Neural progenitor cell (in vitro differentiated cells): ENCODE data around the gene ZNF575. TPM values are rescaled to one million over a fixed set of nuclear protein-coding genes. Genes with fewer than 3 reads are reported as not detected.

Experiments
- DNase-seq: peaks from one replicate; pipeline ENCODE4 v3.0.0-alpha.2; 2016; ENCODE audit warnings: low spot score
- H2AFZ ChIP-seq: fragments of 200-600 bp; sonication (generic); replicated peaks from 2 replicates; pipeline ENCODE4 v1.6.1; 2016; ENCODE audit warnings: antibody characterized with exemption
- H3F3A ChIP-seq: fragments of 200-600 bp; sonication (generic); 2 replicates; pipeline ENCODE4 v1.6.1; 2016; ENCODE audit warnings: antibody characterized with exemption, low read depth
- H3K27ac ChIP-seq: fragments of 200-600 bp; sonication (generic); 2 replicates; pipeline ENCODE4 v1.5.1; 2016; ENCODE audit warnings: mild to moderate bottlenecking
- H3K27me3 ChIP-seq: fragments of 200-600 bp; sonication (generic); 2 replicates; pipeline ENCODE4 v1.6.1; 2016; ENCODE audit warnings: mild to moderate bottlenecking, moderate library complexity
- H3K36me3 ChIP-seq: fragments of 200-600 bp; sonication (generic); 2 replicates; pipeline ENCODE4 v1.5.1; 2016
- H3K4me1 ChIP-seq: fragments of 200-600 bp; sonication (generic); 2 replicates; pipeline ENCODE4 v1.6.1; 2016; ENCODE audit warnings: mixed run types
- H3K4me2 ChIP-seq: fragments of 200-600 bp; sonication (generic); 2 replicates; pipeline ENCODE4 v1.6.1; 2016
- H3K4me3 ChIP-seq: fragments of 200-600 bp; sonication (generic); 2 replicates; pipeline ENCODE4 v1.5.1; 2016
- H3K79me2 ChIP-seq: fragments of 200-600 bp; sonication (generic); 2 replicates; pipeline ENCODE4 v1.6.1; 2016; ENCODE audit warnings: low read depth
- H3K9ac ChIP-seq: fragments of 200-600 bp; sonication (generic); 2 replicates; pipeline ENCODE4 v1.6.1; 2016
- H3K9me3 ChIP-seq: fragments of 200-600 bp; sonication (generic); 2 replicates; pipeline ENCODE4 v1.5.1; 2016; ENCODE audit warnings: low read depth
- H4K20me1 ChIP-seq: fragments of 200-600 bp; sonication (generic); 2 replicates; pipeline ENCODE4 v1.6.1; 2016; ENCODE audit warnings: low read depth
- H3K27ac Mint-ChIP-seq: 3 replicates; pipeline ENCODE4 v1.8.0; 2021; ENCODE audit warnings: mixed read lengths
- H3K27me3 Mint-ChIP-seq: 2 replicates; pipeline ENCODE4 v1.8.0; 2022; ENCODE audit warnings: low read depth, mild to moderate bottlenecking, inconsistent platforms, moderate library complexity, mixed read lengths; ENCODE audit not compliant: insufficient read depth
- H3K36me3 Mint-ChIP-seq: 3 replicates; pipeline ENCODE4 v1.8.0; 2021; ENCODE audit warnings: mixed read lengths
- H3K4me1 Mint-ChIP-seq: 3 replicates; pipeline ENCODE4 v1.8.0; 2021; ENCODE audit warnings: mixed read lengths
- H3K4me3 Mint-ChIP-seq: 3 replicates; pipeline ENCODE4 v1.8.0; 2021; ENCODE audit warnings: mild to moderate bottlenecking, moderate library complexity, mixed read lengths
- H3K9me3 Mint-ChIP-seq: 3 replicates; pipeline ENCODE4 v1.8.0; 2020; ENCODE audit warnings: mixed read lengths
- EZH2 ChIP-seq: fragments of 200-600 bp; sonication (generic); IDR thresholded peaks from 2 replicates; pipeline ENCODE4 v1.6.1; 2017; ENCODE audit warnings: antibody characterized with exemption, mild to moderate bottlenecking, moderate library complexity
- EZH2phosphoT487 ChIP-seq: fragments of 200-600 bp; sonication (generic); IDR thresholded peaks from 2 replicates; pipeline ENCODE4 v1.6.1; 2017; ENCODE audit warnings: antibody characterized with exemption
- total RNA-seq: library from RNA; depleted of rRNA; stranded (reverse); fragments of >200 nt; gene quantifications from 2 replicates; pipeline ENCODE4 v1.2.3, GENCODE V29; 2015; ENCODE audit warnings: low replicate concordance
- TF ChIP-seq, protein P1 (sequence below): fragments of 200-600 bp; sonication (generic); IDR thresholded peaks from 2 replicates; pipeline ENCODE4 v1.5.1; 2017; ENCODE audit warnings: antibody characterized with exemption, mild to moderate bottlenecking

The ZNF575 gene
- total RNA-seq, 1 donor from 2014 or later, result not detected

DNA sequence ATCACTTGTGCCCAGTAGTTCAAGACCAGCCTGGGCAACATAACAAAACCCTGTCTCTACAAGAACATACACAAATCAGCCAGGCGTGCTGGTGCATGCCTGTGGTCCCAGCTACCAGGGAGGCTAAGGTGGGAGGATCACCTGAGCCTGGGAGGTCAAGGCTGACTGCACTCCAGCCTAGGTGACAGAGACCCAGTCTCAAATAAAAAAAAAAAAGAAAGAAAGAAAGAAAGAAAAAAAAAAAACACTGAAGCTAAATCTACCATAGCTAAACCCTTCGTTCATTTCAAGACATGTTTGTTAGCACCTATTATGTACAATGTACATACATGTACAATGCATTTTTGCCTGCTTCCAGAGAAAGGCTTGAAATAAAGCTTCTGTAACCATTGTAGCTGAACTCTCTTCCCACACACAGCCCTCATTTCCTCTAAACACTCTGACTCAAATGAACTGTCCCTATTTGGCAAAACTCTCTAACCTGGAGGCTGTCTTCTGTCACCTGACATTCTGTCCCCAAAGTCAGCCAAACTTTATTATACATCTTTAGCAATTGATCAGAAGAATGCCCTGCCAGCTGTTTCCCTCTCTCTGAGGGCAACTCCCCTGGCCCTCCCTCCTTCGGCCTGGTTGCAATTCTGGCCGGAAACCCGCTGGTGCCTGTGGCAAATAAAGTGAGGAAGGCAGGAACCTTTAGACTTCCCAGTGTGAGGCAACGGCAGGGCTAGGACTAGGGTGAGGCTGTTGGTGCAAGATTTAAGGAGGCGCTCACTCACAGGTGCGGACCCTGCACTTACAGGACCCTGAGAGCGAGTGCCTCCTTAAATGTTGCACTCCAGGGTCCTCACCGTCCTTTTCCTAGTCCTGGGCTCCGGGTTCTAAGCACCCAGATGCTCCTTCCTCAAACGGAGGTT is 7.8 kb upstream of the ZNF575 start:
- no peak overlapping the region for H3K27ac ChIP-seq
- H3K4me3 ChIP-seq, result peak overlapping the region; percentile 82
- H3K4me2 ChIP-seq, result peak overlapping the region; percentile 92
- TF ChIP-seq, protein P1, sequence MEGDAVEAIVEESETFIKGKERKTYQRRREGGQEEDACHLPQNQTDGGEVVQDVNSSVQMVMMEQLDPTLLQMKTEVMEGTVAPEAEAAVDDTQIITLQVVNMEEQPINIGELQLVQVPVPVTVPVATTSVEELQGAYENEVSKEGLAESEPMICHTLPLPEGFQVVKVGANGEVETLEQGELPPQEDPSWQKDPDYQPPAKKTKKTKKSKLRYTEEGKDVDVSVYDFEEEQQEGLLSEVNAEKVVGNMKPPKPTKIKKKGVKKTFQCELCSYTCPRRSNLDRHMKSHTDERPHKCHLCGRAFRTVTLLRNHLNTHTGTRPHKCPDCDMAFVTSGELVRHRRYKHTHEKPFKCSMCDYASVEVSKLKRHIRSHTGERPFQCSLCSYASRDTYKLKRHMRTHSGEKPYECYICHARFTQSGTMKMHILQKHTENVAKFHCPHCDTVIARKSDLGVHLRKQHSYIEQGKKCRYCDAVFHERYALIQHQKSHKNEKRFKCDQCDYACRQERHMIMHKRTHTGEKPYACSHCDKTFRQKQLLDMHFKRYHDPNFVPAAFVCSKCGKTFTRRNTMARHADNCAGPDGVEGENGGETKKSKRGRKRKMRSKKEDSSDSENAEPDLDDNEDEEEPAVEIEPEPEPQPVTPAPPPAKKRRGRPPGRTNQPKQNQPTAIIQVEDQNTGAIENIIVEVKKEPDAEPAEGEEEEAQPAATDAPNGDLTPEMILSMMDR, result no peak
- TF ChIP-seq EZH2phosphoT487, result peak; percentile 2
- TF ChIP-seq EZH2, result no peak
- peaks cover 15% of the 10 kb centered on the region for H3K4me1 Mint-ChIP-seq
- peaks cover 13% of the 10 kb centered on the region for H4K20me1 ChIP-seq
- H3K4me3 Mint-ChIP-seq, result peak overlapping the region; percentile 94
- H3K36me3 ChIP-seq, result no peaks in the 10 kb centered on the region
- H3K79me2 ChIP-seq, result no peaks in the 10 kb centered on the region
- no peak overlapping the region for H2AFZ ChIP-seq
- H3K9ac ChIP-seq, result no peak overlapping the region
- no peaks in the 10 kb centered on the region for H3K9me3 ChIP-seq
- peaks cover 23% of the 10 kb centered on the region for H3K27me3 ChIP-seq
- peaks cover 9% of the 10 kb centered on the region for H3F3A ChIP-seq
- no peaks in the 10 kb centered on the region for H3K36me3 Mint-ChIP-seq
- no peak overlapping the region for H3K27ac Mint-ChIP-seq
- peaks cover 11% of the 10 kb centered on the region for H3K4me1 ChIP-seq
- peak; percentile 38 for DNase-seq
- no peaks in the 10 kb centered on the region for H3K9me3 Mint-ChIP-seq
- peaks cover 2% of the 10 kb centered on the region for H3K27me3 Mint-ChIP-seq

- peak; percentile 45 for DNase-seq
- no peaks in the 10 kb centered on the region for H3K9me3 ChIP-seq
- no peak overlapping the region for H3K27ac ChIP-seq
- no peaks in the 10 kb centered on the region for H3K36me3 ChIP-seq
- H2AFZ ChIP-seq, result peak overlapping the region; percentile 77
- TF ChIP-seq EZH2phosphoT487, result no peak
- TF ChIP-seq EZH2, result no peak
- TF ChIP-seq, protein P1, result no peak
- H4K20me1 ChIP-seq, result peaks cover 13% of the 10 kb centered on the region
- peaks cover 15% of the 10 kb centered on the region for H3K4me1 Mint-ChIP-seq
- peak overlapping the region; percentile 92 for H3K4me2 ChIP-seq
- peaks cover 9% of the 10 kb centered on the region for H3F3A ChIP-seq
- H3K27me3 ChIP-seq, result peaks cover 23% of the 10 kb centered on the region
- no peak overlapping the region for H3K9ac ChIP-seq
- H3K79me2 ChIP-seq, result no peaks in the 10 kb centered on the region
- peak overlapping the region; percentile 94 for H3K4me3 Mint-ChIP-seq
- H3K4me1 ChIP-seq, result peaks cover 11% of the 10 kb centered on the region
- H3K36me3 Mint-ChIP-seq, result no peaks in the 10 kb centered on the region
- peaks cover 4% of the 10 kb centered on the region for H3K27me3 Mint-ChIP-seq
- no peaks in the 10 kb centered on the region for H3K9me3 Mint-ChIP-seq
- peak overlapping the region; percentile 82 for H3K4me3 ChIP-seq
- H3K27ac Mint-ChIP-seq, result no peak overlapping the region
Measured at GRCh38 chr19:43525836-43526771, 6.9 kb upstream of the ZNF575 start.

DNA sequence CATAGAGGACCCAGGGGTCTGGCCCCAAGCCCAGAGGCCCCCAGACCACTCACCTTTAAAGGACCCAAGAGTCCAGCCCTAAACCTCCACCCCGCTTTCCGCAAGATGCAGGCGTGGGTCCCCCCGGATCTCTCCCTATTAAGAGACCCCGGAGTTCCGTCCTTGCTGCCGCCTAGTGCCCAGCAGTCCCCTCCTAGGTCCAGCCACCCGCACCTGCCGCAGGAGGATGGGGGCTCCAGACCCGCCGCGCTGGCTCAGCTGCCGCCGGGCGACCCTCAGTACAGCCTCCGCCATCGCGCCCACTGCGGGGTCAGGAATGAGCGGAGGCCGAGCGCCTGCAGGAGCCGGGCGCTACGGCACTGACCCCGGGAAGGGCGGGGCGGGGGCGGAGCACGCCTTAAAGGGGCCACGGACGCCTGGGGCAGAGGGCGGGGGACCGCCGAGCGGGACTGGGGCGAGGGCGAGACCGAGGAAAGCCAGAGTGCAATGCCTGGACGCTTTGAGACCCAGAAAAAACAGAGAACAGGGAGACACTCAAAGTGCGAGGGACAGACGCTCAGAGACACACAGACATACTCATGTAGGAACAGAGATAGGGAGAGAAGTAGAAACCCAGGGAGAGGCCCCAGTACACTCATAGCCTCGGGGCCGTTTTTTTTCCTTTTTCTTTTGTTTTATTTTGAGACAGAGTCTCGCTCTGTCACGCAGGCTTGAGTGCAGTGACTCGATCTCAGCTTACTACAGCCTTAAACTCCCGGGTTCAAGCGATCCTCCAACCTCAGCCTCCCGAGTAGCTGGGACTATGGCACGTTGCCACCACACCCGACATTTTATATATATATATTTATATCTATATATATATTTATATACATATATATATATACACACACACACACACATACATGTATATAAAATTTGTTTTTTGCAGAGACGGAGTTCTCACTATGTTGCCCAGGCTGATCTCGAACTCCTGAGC is 5.8 kb upstream of the ZNF575 start, which contains the start of gene ETHE1:
Gene ETHE1, minus strand, starts transcription at position 318 of the 976 bp plus-strand sequence. Its CDS starts 24 bp downstream, at position 294.
- Histone ChIP-seq H4K20me1 (peaks cover 13% of the 10 kb centered on the region), H3F3A (peaks cover 9% of the 10 kb centered on the region), H2AFZ (peak within 1 kb of the TSS; percentile 77), H3K36me3 (no peaks in the 10 kb centered on the region), H3K79me2 (no peaks in the 10 kb centered on the region), H3K9ac (no peak within 1 kb of the TSS), H3K9me3 (no peaks in the 10 kb centered on the region), H3K4me1 (peaks cover 11% of the 10 kb centered on the region), H3K27ac (no peak within 1 kb of the TSS), H3K27me3 (peaks cover 23% of the 10 kb centered on the region), H3K4me3 (peak within 1 kb of the TSS; percentile 82), H3K4me2 (peak within 1 kb of the TSS; percentile 92)
- DNase-seq, result peak; percentile 92
- Mint-ChIP-seq H3K9me3 (no peaks in the 10 kb centered on the region), H3K27ac (peak within 1 kb of the TSS; percentile 76), H3K27me3 (peaks cover 4% of the 10 kb centered on the region), H3K36me3 (no peaks in the 10 kb centered on the region), H3K4me1 (peaks cover 16% of the 10 kb centered on the region), H3K4me3 (peak within 1 kb of the TSS; percentile 94)
- TF ChIP-seq EZH2 (peak; percentile 47), EZH2phosphoT487 (no peak)
